HEK293 (cell line): Measurements from ENCODE around the gene PCP2.

Source experiments
- ZNF174 ChIP-seq: fragments of 450-650 bp; formaldehyde crosslinking; IDR thresholded peaks from 2 replicates; pipeline ENCODE4 v1.5.0; 2017; ENCODE audit warnings: missing biosample characterization, mild to moderate bottlenecking, missing genetic modification characterization
- ZNF302 ChIP-seq: fragments of 450-650 bp; formaldehyde crosslinking; IDR thresholded peaks from 2 replicates; pipeline ENCODE4 v1.5.1; 2016; ENCODE audit warnings: missing biosample characterization, missing genetic modification characterization, low read depth
- ZNF549 ChIP-seq: fragments of 450-650 bp; IDR thresholded peaks from 2 replicates; pipeline ENCODE4 v1.5.1; 2018; ENCODE audit warnings: missing biosample characterization, missing genetic modification characterization, mild to moderate bottlenecking, inconsistent platforms, moderate library complexity
- ZNF664 ChIP-seq: fragments of 450-650 bp; formaldehyde crosslinking; IDR thresholded peaks from 2 replicates; pipeline ENCODE4 v1.5.1; 2016; ENCODE audit warnings: missing biosample characterization, missing genetic modification characterization
- TF ChIP-seq, protein P1 (sequence below): fragments of 450-650 bp; formaldehyde crosslinking; IDR thresholded peaks from 2 replicates; pipeline ENCODE4 v1.5.1; 2016; ENCODE audit warnings: missing biosample characterization, missing genetic modification characterization

DNA sequence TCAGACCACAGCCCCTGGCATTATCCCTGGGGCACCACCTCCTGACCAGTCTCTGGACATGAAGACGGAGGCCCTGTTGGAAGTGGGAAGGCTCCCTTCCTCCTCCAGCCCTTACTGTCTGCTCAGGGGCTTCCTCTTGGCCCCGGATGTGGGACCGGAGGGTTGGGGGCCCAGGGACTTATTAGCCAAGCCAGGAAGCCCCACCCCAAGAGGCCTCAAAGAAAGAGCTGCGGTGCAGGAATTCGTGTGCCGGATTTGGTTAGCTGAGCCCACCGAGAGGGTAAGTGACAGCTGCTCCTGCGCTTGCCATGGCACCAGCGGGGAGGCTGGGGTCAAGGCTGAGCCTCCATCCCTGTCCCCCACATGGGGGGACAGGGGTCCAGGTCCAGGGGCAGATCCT lies 35.3 kb upstream of the PCP2 start, which contains the start of gene RETN:
- TF ChIP-seq ZNF664 (tag by site-specific recombination) (no peak), ZNF174 (tag by site-specific recombination) (no peak), ZNF302 (tag by site-specific recombination) (no peak), ZNF549 (tag by site-specific recombination) (no peak)
- TF ChIP-seq, protein P1, sequence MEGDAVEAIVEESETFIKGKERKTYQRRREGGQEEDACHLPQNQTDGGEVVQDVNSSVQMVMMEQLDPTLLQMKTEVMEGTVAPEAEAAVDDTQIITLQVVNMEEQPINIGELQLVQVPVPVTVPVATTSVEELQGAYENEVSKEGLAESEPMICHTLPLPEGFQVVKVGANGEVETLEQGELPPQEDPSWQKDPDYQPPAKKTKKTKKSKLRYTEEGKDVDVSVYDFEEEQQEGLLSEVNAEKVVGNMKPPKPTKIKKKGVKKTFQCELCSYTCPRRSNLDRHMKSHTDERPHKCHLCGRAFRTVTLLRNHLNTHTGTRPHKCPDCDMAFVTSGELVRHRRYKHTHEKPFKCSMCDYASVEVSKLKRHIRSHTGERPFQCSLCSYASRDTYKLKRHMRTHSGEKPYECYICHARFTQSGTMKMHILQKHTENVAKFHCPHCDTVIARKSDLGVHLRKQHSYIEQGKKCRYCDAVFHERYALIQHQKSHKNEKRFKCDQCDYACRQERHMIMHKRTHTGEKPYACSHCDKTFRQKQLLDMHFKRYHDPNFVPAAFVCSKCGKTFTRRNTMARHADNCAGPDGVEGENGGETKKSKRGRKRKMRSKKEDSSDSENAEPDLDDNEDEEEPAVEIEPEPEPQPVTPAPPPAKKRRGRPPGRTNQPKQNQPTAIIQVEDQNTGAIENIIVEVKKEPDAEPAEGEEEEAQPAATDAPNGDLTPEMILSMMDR (tag by site-specific recombination), result no peak
